DOHH2 (cell line): ENCODE data around the gene PRAF2.

Experiments used
- EZH2phosphoT487 ChIP-seq: fragments of 200-600 bp; sonication (generic); IDR thresholded peaks from 2 replicates; pipeline ENCODE4 v1.6.1; 2017; ENCODE audit warnings: borderline replicate concordance, mild to moderate bottlenecking, antibody characterized with exemption, low read length, moderate library complexity, mixed read lengths
- TF ChIP-seq, protein P1 (sequence below): fragments of 200-600 bp; sonication (generic); IDR thresholded peaks from one replicate; pipeline ENCODE4 v1.5.1; 2014; ENCODE audit warnings: antibody characterized with exemption, mild to moderate bottlenecking, low read depth, low read length; ENCODE audit not compliant: poor library complexity, severe bottlenecking

GRCh38 chrX:49041744-49042580 lies 31.8 kb downstream of the PRAF2 start:
- no peak for TF ChIP-seq EZH2phosphoT487
- TF ChIP-seq, protein P1, sequence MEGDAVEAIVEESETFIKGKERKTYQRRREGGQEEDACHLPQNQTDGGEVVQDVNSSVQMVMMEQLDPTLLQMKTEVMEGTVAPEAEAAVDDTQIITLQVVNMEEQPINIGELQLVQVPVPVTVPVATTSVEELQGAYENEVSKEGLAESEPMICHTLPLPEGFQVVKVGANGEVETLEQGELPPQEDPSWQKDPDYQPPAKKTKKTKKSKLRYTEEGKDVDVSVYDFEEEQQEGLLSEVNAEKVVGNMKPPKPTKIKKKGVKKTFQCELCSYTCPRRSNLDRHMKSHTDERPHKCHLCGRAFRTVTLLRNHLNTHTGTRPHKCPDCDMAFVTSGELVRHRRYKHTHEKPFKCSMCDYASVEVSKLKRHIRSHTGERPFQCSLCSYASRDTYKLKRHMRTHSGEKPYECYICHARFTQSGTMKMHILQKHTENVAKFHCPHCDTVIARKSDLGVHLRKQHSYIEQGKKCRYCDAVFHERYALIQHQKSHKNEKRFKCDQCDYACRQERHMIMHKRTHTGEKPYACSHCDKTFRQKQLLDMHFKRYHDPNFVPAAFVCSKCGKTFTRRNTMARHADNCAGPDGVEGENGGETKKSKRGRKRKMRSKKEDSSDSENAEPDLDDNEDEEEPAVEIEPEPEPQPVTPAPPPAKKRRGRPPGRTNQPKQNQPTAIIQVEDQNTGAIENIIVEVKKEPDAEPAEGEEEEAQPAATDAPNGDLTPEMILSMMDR = no peak
